CD4-positive, alpha-beta T cell treated with Interleukin-12 subunit alpha and Interleukin-12 subunit beta, for 1 hour (primary cell): ENCODE data around the gene CSNK2B.

Experiments
- DNase-seq: peaks from one replicate; pipeline ENCODE4 v3.0.0-alpha.2; 2020

Gene CSNK2B

DNA sequence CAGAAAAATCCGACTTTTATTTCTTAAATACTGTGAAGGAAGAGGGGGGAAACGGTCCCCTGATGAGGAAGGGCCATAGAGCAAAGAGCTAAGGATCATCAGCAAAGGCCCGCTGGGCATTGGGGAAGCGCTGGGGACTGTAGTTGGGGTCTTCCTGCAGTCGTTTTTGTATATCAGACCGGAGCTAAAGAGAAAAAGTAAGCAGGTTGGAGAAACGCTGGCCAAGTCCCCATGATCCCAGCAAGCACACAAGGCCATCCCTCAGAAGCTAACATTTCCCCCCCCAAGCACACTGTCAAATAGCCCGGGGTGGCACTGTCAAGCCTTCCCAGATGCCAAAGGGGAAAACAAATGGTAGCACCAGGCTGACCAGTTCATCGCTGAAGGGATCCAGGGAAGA, 26.8 kb upstream of the CSNK2B start:
- DNase-seq = no peak

DNA sequence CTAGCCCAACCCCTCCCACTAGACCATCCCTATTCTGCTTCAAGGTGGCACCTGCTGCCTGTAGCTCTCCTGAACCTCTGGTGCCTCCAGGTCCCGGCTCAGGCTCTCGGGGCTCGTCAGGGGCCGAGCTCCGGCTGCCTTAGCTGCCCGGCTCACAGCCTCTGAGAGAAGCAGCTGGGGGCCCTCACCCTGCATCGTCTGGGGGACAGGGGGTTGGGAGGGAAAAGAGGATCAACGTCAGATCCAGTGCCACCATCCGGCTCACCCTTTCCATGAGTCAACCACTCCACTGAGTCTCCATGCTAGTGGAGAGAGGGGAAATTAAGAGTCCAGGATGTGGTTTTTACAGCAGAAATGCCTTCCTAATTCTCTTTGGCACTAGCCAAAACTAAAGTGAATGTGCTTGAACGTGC, 26.4 kb upstream of the CSNK2B start:
- no peak for DNase-seq

DNA sequence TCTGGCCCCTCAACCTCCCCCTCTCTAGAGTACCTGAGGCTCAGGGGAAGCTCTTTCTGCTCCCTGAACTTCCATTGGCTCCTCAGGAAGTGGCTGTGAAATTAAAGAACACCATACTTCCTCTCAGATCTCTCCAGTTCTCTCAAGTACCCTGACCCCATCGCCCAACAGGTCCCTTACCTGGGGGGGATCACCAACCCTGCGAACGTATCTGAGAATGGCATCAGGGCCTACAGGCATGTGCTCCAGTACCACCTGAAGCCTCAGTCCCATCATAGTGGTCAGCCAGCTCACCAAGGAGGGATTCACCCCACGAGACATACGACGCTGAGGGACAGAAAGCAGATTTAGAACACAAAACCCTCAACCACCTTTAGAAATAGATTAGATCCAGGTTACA, 25.3 kb upstream of the CSNK2B start:
- no peak for DNase-seq

DNA sequence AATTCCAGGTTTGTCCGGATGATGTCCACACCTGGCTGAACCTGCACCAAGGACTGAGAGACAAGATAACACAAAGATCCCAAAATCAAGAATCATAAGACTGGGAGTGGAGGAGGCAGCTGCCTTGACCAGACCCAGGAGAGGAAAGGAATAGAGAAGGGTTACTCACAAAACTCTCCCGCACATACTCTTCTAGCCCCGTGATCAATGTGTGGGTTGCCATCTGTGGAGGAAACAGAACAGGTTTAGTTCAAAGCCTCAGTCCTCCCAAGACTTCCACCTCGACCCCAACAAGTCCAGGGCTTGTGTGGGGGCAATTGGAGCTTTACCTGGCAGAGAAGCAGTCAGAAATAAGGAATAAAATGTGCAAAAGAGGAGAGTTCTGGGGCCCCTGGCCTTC, 24.5 kb upstream of the CSNK2B start:
- DNase-seq = no peak

DNA sequence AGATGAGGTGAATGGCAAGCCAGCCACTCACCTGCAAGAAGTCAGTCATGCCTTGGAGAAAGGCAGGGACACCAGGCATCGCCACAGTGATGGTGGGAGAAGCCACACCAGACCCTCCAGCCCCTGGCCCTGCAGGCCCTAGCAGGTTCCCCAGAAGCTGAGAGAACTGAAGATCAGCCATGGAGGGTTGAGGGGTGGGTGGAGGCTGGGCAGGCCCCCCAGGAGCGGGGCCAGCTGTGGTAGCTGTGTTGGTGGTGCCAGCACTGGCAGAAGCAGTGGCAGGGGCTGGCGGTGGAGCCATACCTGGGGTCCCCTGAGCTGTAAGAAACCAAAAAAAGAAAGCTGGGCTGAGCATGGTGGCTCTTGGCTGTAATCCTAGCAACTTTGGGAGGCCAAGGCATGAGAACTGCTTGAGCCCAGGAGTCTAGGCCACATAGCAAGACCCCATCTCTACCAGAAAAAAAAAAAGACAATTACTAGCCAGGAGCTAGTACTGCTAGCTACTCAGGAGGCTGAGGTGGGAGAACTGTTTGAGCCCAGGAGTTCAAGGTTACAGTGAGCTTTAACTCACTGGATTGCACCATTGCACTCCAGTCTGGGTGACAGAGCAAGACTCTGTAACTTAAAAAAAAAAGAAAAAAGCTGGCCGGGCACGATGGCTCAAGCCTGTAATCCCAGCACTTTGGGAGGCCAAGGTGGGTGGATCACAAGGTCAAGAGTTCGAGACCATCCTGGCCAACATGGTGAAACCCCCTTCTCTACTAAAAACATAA, 22.9 kb upstream of the CSNK2B start:
- no peak for DNase-seq

DNA sequence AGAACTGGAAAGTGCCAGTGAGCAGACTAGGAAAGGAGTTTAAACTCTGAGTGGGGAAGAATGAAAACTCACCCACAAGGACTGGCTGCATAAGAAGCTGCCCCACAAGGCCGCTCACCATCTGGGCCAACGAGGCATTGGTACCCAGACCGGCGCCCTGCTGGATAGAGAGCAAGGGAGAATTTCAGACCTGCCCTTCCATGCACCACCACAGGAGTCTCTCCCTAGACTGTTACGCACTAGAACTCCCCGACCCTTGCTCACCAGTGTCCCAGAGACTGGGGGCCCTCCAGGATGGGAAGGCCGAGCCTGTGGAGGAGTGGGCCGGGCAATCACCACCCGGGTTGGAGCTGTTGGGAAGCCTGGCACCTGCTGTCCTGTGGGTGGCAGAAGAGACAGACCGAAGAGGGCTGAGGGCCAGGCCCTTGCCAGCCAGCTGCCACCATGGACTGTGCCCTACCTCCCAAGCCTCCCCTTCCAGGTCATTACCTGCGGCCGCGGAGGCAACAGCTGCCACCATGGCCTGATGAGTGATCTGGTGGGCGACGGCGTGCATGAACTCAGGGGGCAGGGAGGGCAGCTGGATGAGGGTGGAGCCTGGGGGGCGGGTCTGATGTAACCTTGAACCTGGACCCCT, 21.9 kb upstream of the CSNK2B start:
- no peak for DNase-seq

DNA sequence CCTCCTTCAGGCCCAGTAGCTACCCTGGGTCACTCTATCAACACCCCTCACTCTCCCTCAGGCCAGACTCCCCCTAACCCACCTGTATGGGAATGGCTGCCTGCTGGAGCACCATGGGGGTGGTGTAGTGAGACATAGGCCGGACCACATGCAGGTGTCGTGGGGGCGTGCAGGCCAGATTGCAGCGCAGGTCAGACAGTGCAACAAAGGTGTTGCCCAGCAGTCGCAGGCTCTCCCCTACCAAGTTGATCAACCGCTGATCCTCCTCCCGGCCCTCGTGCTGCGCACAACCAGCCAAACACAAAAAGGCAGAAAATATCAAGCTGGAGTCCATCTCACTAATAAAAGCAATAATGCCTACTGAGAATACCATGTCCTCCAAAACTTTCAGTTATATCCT, 20.6 kb upstream of the CSNK2B start:
- no peak for DNase-seq

DNA sequence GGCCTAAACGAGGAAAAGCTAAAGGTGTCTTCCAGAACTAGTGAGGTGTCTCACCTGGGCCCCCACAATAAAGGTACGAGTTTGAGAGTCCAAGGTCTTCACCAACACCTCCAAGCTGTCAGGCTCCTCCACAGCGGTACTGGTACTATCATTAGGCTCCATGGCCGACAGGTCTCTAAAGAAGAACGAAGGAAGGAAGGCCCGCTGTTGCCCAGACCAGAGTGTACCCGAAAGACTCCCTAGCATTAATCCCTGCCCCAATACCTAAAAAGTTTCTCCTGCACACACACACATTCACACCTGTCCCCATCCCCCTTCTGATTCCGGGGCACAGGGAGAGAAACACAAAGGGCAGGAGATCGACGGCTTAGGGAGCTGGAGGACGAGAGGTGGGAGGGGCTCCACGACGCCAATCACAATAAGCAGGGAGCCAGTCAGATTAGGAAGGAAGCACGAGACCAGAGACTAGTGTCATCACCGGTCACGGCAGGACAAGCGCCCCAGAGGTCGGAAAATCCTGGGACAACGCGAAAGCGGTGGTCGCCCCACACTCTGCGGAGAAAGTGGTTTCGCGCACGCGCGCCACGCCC, 14.2 kb upstream of the CSNK2B start:
- no peak for DNase-seq

DNA sequence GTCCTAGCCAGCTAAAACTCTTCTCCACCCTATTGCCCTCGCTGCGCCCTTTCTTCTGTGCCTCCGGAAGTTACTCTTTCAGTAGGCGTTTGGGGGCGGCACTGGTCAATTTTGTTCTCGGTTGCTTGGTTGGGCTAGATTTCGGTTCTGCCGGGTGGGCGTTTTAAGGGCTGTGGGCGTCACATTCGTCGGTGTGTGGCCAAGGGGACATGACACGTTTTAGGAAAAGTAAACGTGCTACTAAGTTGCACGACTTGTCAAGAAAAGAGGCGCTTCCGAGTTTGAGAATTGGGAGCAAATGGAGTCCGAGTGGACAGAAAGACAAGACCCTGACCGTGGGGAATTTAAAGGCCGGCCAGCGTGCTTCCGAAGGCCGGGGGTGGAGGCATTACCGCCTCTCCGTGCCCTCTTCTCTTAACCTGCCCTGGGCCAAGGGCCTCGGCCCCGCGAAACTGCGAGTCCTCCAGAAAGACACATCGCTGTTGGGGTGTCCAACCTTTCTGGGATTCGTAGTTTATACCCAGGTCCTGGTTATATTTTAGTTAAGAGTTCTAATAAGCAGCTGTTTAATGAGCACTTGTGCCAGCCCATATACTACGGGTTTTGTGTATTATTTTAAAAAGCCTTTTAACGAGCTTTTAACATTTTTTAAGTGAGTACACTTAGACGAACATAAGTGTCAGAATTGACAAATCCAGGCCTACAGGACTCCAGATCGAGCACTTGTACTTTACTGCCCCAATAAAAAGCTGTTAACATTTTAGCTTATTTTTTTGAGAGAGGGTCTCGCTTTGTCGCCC, 12.8 kb upstream of the CSNK2B start:
- DNase-seq = no peak

DNA sequence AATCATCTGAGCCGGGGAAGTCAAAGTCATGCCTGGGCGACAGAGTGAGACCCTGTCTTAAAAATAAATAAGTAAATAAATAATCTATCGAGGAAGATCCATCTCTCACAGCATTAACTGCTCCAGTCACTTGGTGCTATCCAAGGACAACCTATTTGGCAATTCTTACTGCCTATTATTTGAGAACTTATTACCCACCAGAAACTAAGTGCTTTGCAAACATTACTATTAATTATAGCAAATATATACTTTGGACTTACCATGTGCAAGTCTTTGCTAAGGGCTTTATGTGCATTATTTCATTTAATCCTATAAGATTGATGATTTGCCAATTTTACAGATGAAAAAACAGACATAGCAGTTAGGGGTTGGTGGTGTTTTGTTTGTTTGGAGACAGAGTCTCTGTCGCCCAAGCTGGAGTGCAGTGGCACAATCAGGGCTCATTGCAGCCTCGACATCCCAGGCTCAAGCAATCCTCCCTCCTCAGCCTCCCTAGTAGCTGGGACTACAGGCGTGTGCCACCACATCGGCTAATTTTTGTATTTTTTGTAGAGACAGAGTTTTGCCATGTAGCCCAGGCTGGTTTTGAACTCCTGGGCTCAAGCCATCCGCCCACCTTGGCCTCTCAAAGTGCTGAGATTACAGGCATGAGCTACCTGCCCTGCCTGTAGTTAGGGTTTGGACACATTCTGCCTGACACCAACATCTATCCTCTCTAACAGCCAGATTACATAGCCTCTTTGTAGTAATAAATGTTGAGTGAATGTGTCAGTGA, 11.1 kb upstream of the CSNK2B start:
- no peak for DNase-seq

DNA sequence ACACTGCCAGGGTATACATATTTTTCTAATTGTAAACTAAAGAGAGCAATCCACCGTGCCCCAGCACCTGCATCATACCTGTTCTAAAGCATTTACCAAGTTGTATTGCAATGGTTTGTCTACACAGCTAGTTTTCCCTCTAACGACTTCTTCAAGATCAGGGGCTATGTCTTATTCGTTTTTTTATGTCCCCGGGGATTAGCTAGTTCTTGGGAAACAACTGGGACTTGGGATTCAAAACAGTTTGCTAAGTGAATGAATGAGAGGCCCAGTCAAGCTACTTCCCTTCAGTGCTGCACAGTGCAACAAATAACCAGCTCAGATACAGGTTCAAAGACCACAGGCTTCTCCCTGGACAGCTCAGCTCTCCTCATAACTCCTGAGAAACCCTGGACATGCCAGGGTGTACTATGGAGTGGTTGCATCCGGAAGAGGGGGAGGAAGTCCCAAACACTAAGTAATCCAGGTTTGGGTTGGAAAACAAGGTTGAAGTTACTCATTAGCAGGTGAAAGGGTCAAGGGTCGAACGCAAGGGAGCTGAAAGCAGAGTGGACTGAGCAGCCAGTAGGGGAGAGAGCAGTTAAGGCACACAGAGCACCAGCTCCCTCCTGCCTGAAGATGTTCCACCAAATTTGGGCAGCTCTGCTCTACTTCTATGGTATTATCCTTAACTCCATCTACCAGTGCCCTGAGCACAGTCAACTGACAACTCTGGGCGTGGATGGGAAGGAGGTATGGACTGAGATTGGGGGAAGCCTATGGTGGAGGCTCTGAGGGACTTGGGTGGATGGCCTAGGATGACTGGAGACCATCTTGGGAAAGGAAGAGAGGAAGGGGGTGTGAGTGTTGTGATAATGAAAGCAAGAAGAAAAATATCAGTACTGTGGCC, 10.3 kb upstream of the CSNK2B start, which contains the start of gene APOM:
Gene APOM (plus strand): TSS at position 546 of the 889 bp plus-strand sequence. CDS start 73 bp downstream, at position 619.
- DNase-seq = no peak

DNA sequence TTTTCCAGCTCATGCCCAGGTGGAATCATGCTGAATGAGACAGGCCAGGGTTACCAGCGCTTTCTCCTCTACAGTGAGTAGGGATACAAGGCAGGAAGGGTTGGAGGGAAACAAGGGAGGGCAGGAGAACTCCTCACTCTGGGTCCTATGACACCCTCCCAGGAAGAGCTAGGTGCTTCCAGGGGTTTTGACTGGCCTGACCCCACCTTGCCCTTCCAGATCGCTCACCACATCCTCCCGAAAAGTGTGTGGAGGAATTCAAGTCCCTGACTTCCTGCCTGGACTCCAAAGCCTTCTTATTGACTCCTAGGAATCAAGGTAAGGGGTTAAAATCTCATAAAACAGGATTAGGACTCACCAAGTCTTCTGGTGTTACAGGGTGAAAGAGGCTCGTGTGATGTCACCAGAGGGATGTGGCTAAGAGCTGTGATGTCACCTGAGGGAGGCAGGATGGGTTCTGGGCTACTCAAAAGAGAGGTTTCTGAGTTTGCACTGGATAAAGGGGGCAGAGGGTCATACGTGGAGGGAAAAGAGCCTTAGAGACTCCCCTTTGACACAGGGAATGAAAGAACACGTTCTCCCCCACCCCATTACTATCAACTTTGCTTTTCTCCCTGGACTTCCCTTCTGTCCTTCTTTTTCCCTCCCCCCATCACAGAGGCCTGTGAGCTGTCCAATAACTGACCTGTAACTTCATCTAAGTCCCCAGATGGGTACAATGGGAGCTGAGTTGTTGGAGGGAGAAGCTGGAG, 8.3 kb upstream of the CSNK2B start:
- peak; percentile 42 for DNase-seq

DNA sequence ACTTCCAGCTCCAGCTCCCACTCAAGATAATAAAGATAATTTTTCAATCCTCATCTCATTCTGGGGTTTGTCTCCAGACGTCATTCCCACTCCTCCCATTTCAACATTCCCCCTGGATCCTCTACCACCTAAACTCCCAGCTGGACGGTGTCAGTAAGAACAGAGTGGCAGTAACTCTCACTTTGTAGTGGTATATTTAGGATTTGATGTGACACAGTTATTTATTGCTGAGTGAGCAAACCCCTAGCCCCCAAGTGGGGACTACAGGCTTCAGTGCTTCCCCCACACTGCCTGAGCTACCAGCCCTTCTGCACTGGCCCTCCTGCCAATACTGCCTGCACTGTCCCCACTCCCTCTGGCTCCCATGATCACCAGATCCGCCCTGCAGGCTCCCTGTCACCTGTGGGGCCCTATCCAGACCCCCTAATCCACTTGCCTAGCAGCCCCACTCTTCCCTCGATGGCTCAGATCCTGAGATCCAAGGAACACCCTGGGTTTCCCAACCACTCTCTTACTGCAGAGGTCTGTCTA, 7.7 kb upstream of the CSNK2B start:
- DNase-seq = no peak

DNA sequence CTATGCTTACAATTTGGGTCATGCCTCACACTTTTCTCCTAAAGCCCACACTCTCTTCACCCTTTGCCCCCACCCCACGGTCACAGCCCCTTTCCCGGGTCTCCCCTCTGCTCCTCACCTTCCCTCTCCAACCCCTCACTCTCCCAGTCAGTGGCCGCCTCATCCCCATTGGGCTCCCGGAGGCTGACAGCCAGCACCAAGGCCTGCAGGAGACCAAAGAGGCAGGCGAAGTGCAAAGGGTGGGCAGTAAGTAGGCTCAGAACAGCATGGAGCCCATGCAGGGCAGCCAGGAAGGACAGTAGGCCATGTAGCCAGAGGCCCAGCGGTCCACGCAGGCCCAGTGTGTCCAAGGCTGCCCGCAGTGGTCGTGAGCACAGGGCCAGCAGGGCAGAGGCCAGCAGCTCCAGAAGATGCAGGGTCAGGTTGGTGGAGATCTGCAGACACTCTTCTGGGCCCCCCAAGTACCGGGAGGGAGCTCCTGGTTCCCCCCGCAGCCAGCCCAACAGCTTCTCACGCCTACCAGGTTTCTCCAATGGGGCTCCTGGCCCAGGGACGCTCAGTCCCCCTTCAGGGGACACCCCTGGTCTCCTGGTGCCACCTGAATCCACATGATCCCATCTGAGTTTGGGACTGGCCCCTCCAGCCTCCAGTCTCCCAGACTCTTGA, 6.8 kb upstream of the CSNK2B start:
- DNase-seq = no peak

DNA sequence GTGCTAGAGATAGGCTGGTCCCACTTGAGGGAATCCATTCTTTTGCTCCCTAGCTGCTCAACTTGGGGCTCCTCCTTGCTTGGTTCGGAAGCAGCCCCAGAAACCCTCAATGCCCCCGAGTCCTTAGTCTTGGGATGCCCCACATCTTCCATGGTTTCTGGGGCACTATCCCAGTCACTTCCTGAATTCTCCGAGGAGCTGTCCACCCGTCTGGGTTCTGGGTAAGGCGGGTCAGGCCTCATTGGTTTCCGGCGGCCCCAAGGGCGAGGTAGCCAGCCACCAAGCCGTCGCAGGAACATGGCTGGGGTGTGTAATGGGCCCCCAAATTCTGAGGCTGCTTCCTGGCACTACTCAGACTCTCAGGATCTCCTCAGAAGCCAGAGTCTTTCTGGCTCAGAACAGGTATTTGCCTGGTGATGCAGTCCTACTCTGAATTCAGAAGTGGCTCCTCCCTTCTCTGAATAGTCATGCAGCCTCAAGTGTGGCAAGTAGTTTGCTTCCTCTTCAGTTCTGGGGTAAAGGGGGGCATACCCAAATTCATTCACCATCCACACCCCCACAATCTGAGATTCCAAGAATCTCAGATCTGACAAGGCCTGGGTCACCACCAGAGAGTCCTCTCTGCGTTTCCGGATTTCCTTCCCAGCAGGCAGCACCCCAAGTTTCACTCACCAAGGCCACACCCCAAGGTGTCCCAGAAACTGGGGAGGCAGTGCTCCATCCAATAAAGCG, 6.1 kb upstream of the CSNK2B start:
- DNase-seq = peak; percentile 43

DNA sequence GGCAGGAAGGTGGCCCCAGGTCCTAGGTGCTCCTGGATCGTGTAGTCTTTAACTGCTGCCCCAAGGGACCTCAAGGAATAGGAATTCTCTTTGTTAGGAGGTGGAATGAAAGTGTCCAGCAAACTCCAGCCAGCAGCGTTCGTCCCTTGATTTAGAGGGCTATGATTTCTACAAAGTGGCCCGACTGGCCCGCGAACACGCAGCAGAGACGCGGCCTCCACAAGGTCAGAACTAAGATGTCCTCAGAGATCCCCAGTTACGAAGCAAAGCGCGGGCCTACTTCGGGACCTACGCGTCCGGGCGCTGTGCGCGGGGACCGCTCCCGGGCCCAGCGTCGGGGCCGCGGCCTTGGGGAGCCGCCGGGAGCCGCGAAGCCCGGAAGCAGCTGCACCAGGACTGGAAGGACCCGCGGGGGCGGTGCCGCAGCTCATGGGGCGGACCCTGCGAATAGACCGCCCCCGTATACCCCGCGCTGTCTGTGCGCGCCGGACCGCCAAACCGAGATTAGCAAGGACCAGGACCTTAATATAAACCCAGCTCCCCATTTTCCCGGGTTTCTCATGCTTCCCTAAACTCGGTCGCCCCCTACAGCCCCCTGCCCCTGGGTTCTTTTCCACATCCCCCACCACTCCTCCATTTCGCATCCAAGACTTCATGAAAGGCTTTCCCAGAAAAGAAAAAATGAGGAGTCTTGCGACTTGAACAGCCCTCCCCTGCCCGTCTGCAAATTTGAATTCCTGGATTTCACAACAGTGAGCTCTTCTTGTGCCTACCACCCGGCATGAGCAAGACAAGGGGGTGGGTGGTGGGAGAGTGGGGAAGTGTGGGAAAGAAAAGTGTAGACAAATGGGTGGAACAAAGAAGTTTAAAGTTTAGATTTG, 5.3 kb upstream of the CSNK2B start, which contains the start of gene C6orf47:
Gene C6orf47 (minus strand): TSS at position 398 of the 881 bp plus-strand sequence. CDS start 831 bp downstream, outside the sequence.
- peak; percentile 81 for DNase-seq

DNA sequence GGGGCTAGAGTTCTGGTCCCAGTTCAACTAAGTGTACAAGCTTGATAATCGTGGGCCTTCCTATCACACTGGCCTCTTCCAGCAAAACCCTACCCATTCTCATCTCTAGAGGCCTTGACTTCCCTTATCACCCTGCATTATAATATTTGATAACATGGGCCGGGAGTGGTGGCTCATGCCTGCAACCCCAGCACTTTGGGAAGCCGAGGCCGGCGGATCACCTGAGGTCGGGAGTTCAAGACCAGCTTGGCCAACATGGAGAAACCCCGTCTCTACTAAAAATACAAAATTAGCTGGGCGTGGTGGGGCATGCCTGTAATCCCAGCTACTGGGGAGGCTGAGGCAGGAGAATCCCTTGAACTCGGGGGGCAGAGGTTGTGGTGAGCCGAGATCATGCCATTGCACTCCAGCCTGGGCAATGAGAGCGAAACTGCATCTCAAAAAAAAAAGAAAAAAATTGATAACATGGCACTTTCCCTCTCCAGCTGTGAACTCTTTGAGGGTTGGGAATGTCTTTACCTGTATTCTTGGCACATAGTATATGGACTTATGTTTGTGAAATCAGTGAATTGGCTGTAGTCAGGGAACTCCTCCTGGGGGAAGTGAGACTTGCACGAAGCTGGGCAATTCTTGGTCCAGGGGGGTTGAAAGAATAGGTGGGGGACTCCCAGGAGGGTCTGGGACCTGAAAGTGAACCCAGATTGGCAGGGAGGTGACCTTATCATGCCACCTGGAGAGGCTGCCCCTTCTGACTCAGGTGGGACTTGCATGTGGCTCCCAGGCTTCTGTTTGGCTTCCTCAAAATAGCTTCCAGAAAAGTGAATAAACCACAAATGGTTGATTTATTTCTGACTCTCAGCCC, 4.4 kb upstream of the CSNK2B start:
- no peak for DNase-seq
